ENCODE results near the gene SLC6A1.

SLC6A1 gene

DNA sequence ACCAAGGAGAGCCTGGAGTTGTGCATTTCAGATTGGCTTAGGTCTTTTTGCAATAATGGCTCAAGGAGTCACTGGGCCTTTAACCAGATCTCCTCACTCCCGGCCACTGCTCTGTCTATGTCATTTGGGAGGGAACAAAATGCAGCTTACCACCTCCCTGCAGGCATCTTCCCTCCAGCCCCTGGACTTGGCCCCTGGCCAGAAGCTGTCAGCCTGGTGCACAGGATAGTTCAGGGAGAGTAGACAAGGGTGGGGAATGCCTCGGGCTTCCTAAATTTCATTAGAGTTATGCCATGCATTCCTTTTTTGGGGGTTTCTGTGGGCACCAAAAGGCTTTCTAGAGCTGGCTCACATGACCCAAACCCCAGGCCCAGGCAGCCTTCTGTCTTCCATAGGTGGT lies 91.5 kb downstream of the SLC6A1 start:
- FAIRE-seq = no peak
- no peak for TF ChIP-seq TAF1 (IDR thresholded peaks at IDR 0.05; ENCODE audit: low read depth, low read length)
- TF ChIP-seq POU2F2 (IDR thresholded peaks at IDR 0.05; ENCODE audit: low read depth, low read length) = no peak
- no peak for TF ChIP-seq POLR2A (IDR thresholded peaks at IDR 0.05; ENCODE audit: low read depth, low read length)
- DNase-seq (ENCODE audit: insufficient read length, low spot score) = no peak

- no peak for TF ChIP-seq POLR2AphosphoS5 (IDR thresholded peaks at IDR 0.05; ENCODE audit: low read depth, low read length)
- TF ChIP-seq TAF1 (IDR thresholded peaks at IDR 0.05; ENCODE audit: low read depth, low read length) = no peak
- TF ChIP-seq POLR2A (IDR thresholded peaks at IDR 0.05; ENCODE audit: low read depth, low read length) = no peak
- no peak for TF ChIP-seq PAX5 (IDR thresholded peaks at IDR 0.05; ENCODE audit: insufficient read depth, low read length, severe bottlenecking)
- no peak for TF ChIP-seq SPI1 (IDR thresholded peaks at IDR 0.05; ENCODE audit: low read depth, low read length)
- no peak for TF ChIP-seq POU2F2 (IDR thresholded peaks at IDR 0.05; ENCODE audit: low read depth, low read length)
- DNase-seq (ENCODE audit: insufficient read length, low spot score) (no peak), FAIRE-seq (no peak)
Observed at GRCh38 chr3:11084677-11085076, 92.1 kb downstream of the SLC6A1 start.

GRCh38 chr3:11085093-11085840 lies 92.7 kb downstream of the SLC6A1 start:
- TF ChIP-seq POLR2A (IDR thresholded peaks at IDR 0.05; ENCODE audit: low read depth, low read length) = no peak
- TF ChIP-seq POU2F2 (IDR thresholded peaks at IDR 0.05; ENCODE audit: low read depth, low read length) = no peak
- no peak for TF ChIP-seq TAF1 (IDR thresholded peaks at IDR 0.05; ENCODE audit: low read depth, low read length)
- TF ChIP-seq POLR2AphosphoS5 (IDR thresholded peaks at IDR 0.05; ENCODE audit: low read depth, low read length) = no peak
- no peak for TF ChIP-seq SPI1 (IDR thresholded peaks at IDR 0.05; ENCODE audit: low read depth, low read length)
- TF ChIP-seq PAX5 (IDR thresholded peaks at IDR 0.05; ENCODE audit: insufficient read depth, low read length, severe bottlenecking) = no peak
- FAIRE-seq = no peak
- DNase-seq (ENCODE audit: insufficient read length, low spot score) = no peak

- DNase-seq (ENCODE audit: insufficient read length, low spot score) (no peak), FAIRE-seq (no peak)
- TF ChIP-seq POLR2AphosphoS5 (IDR thresholded peaks at IDR 0.05; ENCODE audit: low read depth, low read length) (no peak), SPI1 (IDR thresholded peaks at IDR 0.05; ENCODE audit: low read depth, low read length) (no peak), POLR2A (IDR thresholded peaks at IDR 0.05; ENCODE audit: low read depth, low read length) (no peak), PAX5 (IDR thresholded peaks at IDR 0.05; ENCODE audit: insufficient read depth, low read length, severe bottlenecking) (no peak), TAF1 (IDR thresholded peaks at IDR 0.05; ENCODE audit: low read depth, low read length) (no peak), POU2F2 (IDR thresholded peaks at IDR 0.05; ENCODE audit: low read depth, low read length) (no peak)
Observed at GRCh38 chr3:11086856-11087255, 94.3 kb downstream of the SLC6A1 start.

DNA sequence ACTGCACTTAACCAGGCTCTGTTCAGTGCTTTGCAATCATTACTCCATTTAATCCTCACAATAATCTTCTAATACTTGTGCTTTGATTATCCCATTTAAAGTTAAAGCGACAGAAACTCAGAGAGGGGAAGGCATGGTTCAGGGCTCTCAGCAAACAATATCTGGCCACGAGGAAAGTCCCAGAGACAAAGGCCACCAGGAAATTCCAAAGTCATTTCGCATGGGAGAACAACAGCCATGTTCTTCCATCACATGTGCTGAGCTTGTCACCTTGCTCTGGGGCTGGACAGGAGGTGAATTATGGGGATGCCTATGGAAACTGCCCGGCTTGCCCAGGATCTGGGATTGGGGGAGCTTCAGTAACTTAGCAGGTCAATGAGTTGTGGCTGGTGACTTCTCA lies 95.5 kb downstream of the SLC6A1 start:
- TF ChIP-seq TAF1 (IDR thresholded peaks at IDR 0.05; ENCODE audit: low read depth, low read length) (no peak), POLR2AphosphoS5 (IDR thresholded peaks at IDR 0.05; ENCODE audit: low read depth, low read length) (no peak), POU2F2 (IDR thresholded peaks at IDR 0.05; ENCODE audit: low read depth, low read length) (no peak)
- DNase-seq (ENCODE audit: insufficient read length, low spot score) = no peak
- no peak for FAIRE-seq

DNA sequence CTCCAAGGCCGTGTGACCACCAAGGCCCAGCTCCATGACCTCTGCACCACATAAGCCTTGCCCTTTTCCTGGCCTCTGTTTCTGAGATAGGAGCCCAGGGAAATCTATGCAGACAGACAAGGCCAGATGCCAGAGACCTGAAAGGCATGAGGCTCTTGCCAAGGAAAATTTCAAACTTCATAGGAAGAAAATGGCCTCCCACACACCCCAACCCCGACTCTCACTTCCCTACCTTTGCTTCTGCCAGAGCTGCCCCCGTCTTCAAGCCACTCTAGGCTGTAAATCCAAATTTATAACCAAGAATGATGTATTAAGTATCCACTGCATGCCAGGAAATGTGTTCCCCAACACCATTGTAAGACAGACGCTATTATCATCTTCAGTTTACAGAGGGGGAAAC lies 96.3 kb downstream of the SLC6A1 start:
- DNase-seq (ENCODE audit: insufficient read length, low spot score) (no peak), FAIRE-seq (no peak)
- no peak for TF ChIP-seq PAX5 (IDR thresholded peaks at IDR 0.05; ENCODE audit: insufficient read depth, low read length, severe bottlenecking)
- TF ChIP-seq SPI1 (IDR thresholded peaks at IDR 0.05; ENCODE audit: low read depth, low read length) = no peak
- no peak for TF ChIP-seq POLR2A (IDR thresholded peaks at IDR 0.05; ENCODE audit: low read depth, low read length)
- no peak for TF ChIP-seq POU2F2 (IDR thresholded peaks at IDR 0.05; ENCODE audit: low read depth, low read length)
- TF ChIP-seq TAF1 (IDR thresholded peaks at IDR 0.05; ENCODE audit: low read depth, low read length) = no peak
- no peak for TF ChIP-seq POLR2AphosphoS5 (IDR thresholded peaks at IDR 0.05; ENCODE audit: low read depth, low read length)
